SK-N-SH treated with all-trans-retinoic acid at 6 μM for 48 hours (cell line): ENCODE data around the gene RBKS.
"Not testable (repeated sequence)": the region's sequence is repeated elsewhere in the genome, so short reads cannot be mapped to it uniquely, and the experiment has no call there.

ENCODE experiments used
- ATAC-seq: fragments of 200-7000 bp; cut with Tn5 transposase; 3 replicates; pipeline ENCODE4 v1.9.1; 2020; ENCODE audit warnings: mild to moderate bottlenecking, moderate library complexity
- ARNTL ChIP-seq: fragments of 450-650 bp; formaldehyde crosslinking; IDR thresholded peaks from 2 replicates; pipeline ENCODE4 v1.5.0; 2020; ENCODE audit warnings: low read depth, mild to moderate bottlenecking, moderate library complexity, borderline replicate concordance
- BACH2 ChIP-seq: fragments of 250-450 bp; sonication (Bioruptor Pico); IDR thresholded peaks from 2 replicates; pipeline ENCODE4 v1.9.0; 2021; ENCODE audit warnings: mild to moderate bottlenecking, borderline replicate concordance
- CSRNP3 ChIP-seq: fragments of 250-450 bp; sonication (Bioruptor Pico); IDR thresholded peaks from 2 replicates; pipeline ENCODE4 v1.5.1; 2021; ENCODE audit warnings: mild to moderate bottlenecking, moderate library complexity
- ESRRG ChIP-seq: fragments of 250-450 bp; sonication (Bioruptor Pico); IDR thresholded peaks from 2 replicates; pipeline ENCODE4 v1.6.1; 2021; ENCODE audit warnings: mild to moderate bottlenecking
- GLIS3 ChIP-seq: fragments of 250-450 bp; sonication (Bioruptor Pico); IDR thresholded peaks from 2 replicates; pipeline ENCODE4 v1.5.0; 2020; ENCODE audit warnings: mild to moderate bottlenecking, moderate library complexity
- ISL1 ChIP-seq: fragments of 250-450 bp; sonication (Bioruptor Pico); IDR thresholded peaks from 2 replicates; pipeline ENCODE4 v2.1.2; 2022; ENCODE audit warnings: mild to moderate bottlenecking, moderate library complexity
- OSR1 ChIP-seq: fragments of 250-450 bp; sonication (Bioruptor Pico); IDR thresholded peaks from 2 replicates; pipeline ENCODE4 v1.8.0; 2022; ENCODE audit warnings: moderate library complexity, mild to moderate bottlenecking, inconsistent platforms
- PPARA ChIP-seq: fragments of 250-450 bp; sonication (Bioruptor Pico); IDR thresholded peaks from 2 replicates; pipeline ENCODE4 v1.5.0; 2020; ENCODE audit warnings: mild to moderate bottlenecking, borderline replicate concordance
- RARB ChIP-seq: fragments of 250-450 bp; sonication (Bioruptor Pico); IDR thresholded peaks from 2 replicates; pipeline ENCODE4 v1.8.0; 2021; ENCODE audit warnings: mild to moderate bottlenecking, moderate library complexity
- SNAI2 ChIP-seq: fragments of 250-450 bp; sonication (Bioruptor Pico); IDR thresholded peaks from 2 replicates; pipeline ENCODE4 v1.5.0; 2020; ENCODE audit warnings: mild to moderate bottlenecking, moderate library complexity
- TCF4 ChIP-seq: fragments of 250-450 bp; sonication (Bioruptor Pico); IDR thresholded peaks from 2 replicates; pipeline ENCODE4 v1.8.0; 2021; ENCODE audit warnings: mild to moderate bottlenecking, moderate library complexity, borderline replicate concordance
- TOX ChIP-seq: fragments of 250-450 bp; sonication (Bioruptor Pico); IDR thresholded peaks from 2 replicates; pipeline ENCODE4 v1.8.0; 2021; ENCODE audit warnings: mild to moderate bottlenecking, moderate library complexity, borderline replicate concordance
- TSHZ2 ChIP-seq: fragments of 250-450 bp; sonication (Bioruptor Pico); IDR thresholded peaks from 2 replicates; pipeline ENCODE4 v1.5.0; 2020; ENCODE audit warnings: mild to moderate bottlenecking, moderate library complexity
- ZC3H10 ChIP-seq: fragments of 250-450 bp; sonication (Bioruptor Pico); IDR thresholded peaks from 2 replicates; pipeline ENCODE4 v1.5.1; 2021; ENCODE audit warnings: mild to moderate bottlenecking, moderate library complexity
- ZFP3 ChIP-seq: fragments of 250-450 bp; sonication (Bioruptor Pico); IDR thresholded peaks from 2 replicates; pipeline ENCODE4 v1.5.0; 2020; ENCODE audit warnings: mild to moderate bottlenecking, moderate library complexity
- ZFP30 ChIP-seq: fragments of 450-650 bp; formaldehyde crosslinking; IDR thresholded peaks from 2 replicates; pipeline ENCODE4 v1.5.0; 2022; ENCODE audit warnings: mild to moderate bottlenecking, moderate library complexity
- ZNF565 ChIP-seq: fragments of 450-650 bp; formaldehyde crosslinking; conservative IDR thresholded peaks from 2 replicates; pipeline ENCODE4 v1.5.0; 2020; ENCODE audit warnings: low read depth, mild to moderate bottlenecking, moderate library complexity
- ZNF70 ChIP-seq: fragments of 450-650 bp; formaldehyde crosslinking; IDR thresholded peaks from 2 replicates; pipeline ENCODE4 v1.5.0; 2020; ENCODE audit warnings: mild to moderate bottlenecking, moderate library complexity
- ZNF8 ChIP-seq: fragments of 450-650 bp; formaldehyde crosslinking; IDR thresholded peaks from 2 replicates; pipeline ENCODE4 v1.5.0; 2020; ENCODE audit warnings: mild to moderate bottlenecking, moderate library complexity
- TF ChIP-seq, protein P1 (sequence below): fragments of 250-450 bp; sonication (Bioruptor Pico); IDR thresholded peaks from 2 replicates; pipeline ENCODE4 v1.8.0; 2021; ENCODE audit warnings: low read depth, mild to moderate bottlenecking, moderate library complexity, borderline replicate concordance
- TF ChIP-seq, protein P2 (sequence below): fragments of 250-450 bp; sonication (Bioruptor Pico); IDR thresholded peaks from 2 replicates; pipeline ENCODE4 v1.5.1; 2020; ENCODE audit warnings: low read depth, mild to moderate bottlenecking, moderate library complexity

RBKS gene

GRCh38 chr2:27765621-27766286 is 124.4 kb downstream of the RBKS start:
- TF ChIP-seq ZC3H10 (CRISPR knock-in tag): no peak
- TF ChIP-seq GLIS3 (CRISPR knock-in tag): no peak
- no peak for TF ChIP-seq ZNF565 (CRISPR knock-in tag)
- no peak for TF ChIP-seq SNAI2 (CRISPR knock-in tag)
- TF ChIP-seq ZNF70: no peak
- no peak for TF ChIP-seq PPARA (CRISPR knock-in tag)
- TF ChIP-seq TOX (CRISPR knock-in tag): no peak
- TF ChIP-seq, protein P1, sequence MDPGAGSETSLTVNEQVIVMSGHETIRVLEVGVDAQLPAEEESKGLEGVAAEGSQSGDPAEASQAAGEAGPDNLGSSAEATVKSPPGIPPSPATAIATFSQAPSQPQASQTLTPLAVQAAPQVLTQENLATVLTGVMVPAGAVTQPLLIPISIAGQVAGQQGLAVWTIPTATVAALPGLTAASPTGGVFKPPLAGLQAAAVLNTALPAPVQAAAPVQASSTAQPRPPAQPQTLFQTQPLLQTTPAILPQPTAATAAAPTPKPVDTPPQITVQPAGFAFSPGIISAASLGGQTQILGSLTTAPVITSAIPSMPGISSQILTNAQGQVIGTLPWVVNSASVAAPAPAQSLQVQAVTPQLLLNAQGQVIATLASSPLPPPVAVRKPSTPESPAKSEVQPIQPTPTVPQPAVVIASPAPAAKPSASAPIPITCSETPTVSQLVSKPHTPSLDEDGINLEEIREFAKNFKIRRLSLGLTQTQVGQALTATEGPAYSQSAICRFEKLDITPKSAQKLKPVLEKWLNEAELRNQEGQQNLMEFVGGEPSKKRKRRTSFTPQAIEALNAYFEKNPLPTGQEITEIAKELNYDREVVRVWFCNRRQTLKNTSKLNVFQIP (CRISPR knock-in tag): no peak
- TF ChIP-seq ARNTL (CRISPR knock-in tag): no peak
- TF ChIP-seq ZFP30: no peak
- no peak for TF ChIP-seq ESRRG (CRISPR knock-in tag)
- no peak for TF ChIP-seq BACH2 (CRISPR knock-in tag)
- TF ChIP-seq RARB (CRISPR knock-in tag): no peak
- no peak for TF ChIP-seq ZNF8 (CRISPR knock-in tag)
- TF ChIP-seq TCF4: no peak
- no peak for TF ChIP-seq TSHZ2
- TF ChIP-seq OSR1 (CRISPR knock-in tag): no peak
- no peak for TF ChIP-seq ZFP3
- TF ChIP-seq ISL1 (CRISPR knock-in tag): no peak
- TF ChIP-seq, protein P2, sequence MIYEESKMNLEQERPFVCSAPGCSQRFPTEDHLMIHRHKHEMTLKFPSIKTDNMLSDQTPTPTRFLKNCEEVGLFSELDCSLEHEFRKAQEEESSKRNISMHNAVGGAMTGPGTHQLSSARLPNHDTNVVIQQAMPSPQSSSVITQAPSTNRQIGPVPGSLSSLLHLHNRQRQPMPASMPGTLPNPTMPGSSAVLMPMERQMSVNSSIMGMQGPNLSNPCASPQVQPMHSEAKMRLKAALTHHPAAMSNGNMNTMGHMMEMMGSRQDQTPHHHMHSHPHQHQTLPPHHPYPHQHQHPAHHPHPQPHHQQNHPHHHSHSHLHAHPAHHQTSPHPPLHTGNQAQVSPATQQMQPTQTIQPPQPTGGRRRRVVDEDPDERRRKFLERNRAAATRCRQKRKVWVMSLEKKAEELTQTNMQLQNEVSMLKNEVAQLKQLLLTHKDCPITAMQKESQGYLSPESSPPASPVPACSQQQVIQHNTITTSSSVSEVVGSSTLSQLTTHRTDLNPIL (CRISPR knock-in tag): no peak
- no peak for ATAC-seq

GRCh38 chr2:27764526-27764925 is 125.7 kb downstream of the RBKS start:
- not testable (repeated sequence) for ATAC-seq

GRCh38 chr2:27763907-27764267 is 126.3 kb downstream of the RBKS start:
- TF ChIP-seq TSHZ2: no peak
- no peak for TF ChIP-seq TOX (CRISPR knock-in tag)
- no peak for TF ChIP-seq ZFP30
- no peak for TF ChIP-seq CSRNP3 (CRISPR knock-in tag)
- TF ChIP-seq, all 23 proteins: peak for 0
- no peak for ATAC-seq
